Measurements from ENCODE around the gene ANO10.

DNA sequence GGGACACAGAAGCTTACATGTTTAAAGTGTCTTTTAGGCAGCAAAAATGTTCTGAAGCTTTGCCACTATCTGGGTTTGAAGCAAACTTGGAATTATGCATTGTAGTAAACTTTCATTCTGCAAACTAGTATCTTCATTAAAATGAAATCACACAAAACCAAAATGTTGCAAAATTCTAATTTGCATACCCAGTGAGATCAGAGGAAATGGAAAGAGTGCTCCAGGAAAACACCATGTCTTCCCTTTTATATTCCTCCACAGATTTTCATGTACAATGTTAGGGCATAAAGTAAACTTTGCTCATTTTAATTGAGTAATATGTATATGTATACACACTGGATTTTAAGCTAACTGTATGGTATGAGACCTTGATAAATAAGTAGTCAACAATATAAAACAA is 23.9 kb downstream of the ANO10 start:
- TF ChIP-seq CTCF (IDR thresholded peaks at IDR 0.05) (no peak), POLR2A (IDR thresholded peaks at IDR 0.05) (no peak)
